NCI-H2196 (cell line): Measurements from ENCODE around the gene TBC1D14.
"Not testable (repeated sequence)": the region's sequence is repeated elsewhere in the genome, so short reads cannot be mapped to it uniquely, and the experiment has no call there.

Experiments used
- DNase-seq: peaks from one replicate; lab custom pipeline; 2025; ENCODE audit not compliant: unreplicated experiment; lab: John Stamatoyannopoulos, UW

The TBC1D14 gene

GRCh38 chr4:7073526-7074390, 164.1 kb downstream of the TBC1D14 start:
- DNase-seq = peak; percentile 60

- no peak for DNase-seq
Observed at GRCh38 chr4:7074426-7074825, 164.8 kb downstream of the TBC1D14 start.

GRCh38 chr4:7075962-7076695, 166.5 kb downstream of the TBC1D14 start:
- no peak for DNase-seq

- DNase-seq = no peak
Observed at GRCh38 chr4:7076696-7077082, 167.1 kb downstream of the TBC1D14 start.

- DNase-seq = no peak
Observed at GRCh38 chr4:7077371-7077770, 167.7 kb downstream of the TBC1D14 start.

GRCh38 chr4:7078025-7078424, 168.4 kb downstream of the TBC1D14 start:
- no peak for DNase-seq

- DNase-seq = not testable (repeated sequence)
Observed at GRCh38 chr4:7079483-7079882, 169.9 kb downstream of the TBC1D14 start.

GRCh38 chr4:7079909-7080308, 170.3 kb downstream of the TBC1D14 start:
- DNase-seq = not testable (repeated sequence)
